HepG2 (cell line): ENCODE measurements around the gene ATP6V0A1. TPM values are rescaled to one million over a fixed set of nuclear protein-coding genes. Genes with fewer than 3 reads are reported as not detected.
A peak's percentile ranks its signal among the peaks of the same experiment; 100 is the strongest.

Source experiments
- ERF ChIP-seq: IDR thresholded peaks from 2 replicates; pipeline ENCODE4 v1.6.1; 2018; ENCODE audit warnings: missing biosample characterization, missing genetic modification reagents
- ETV5 ChIP-seq: IDR thresholded peaks from 2 replicates; pipeline ENCODE4 v1.6.1; 2018; ENCODE audit warnings: missing biosample characterization, missing genetic modification reagents, inconsistent platforms, borderline replicate concordance
- HMGXB4 ChIP-seq, 2 experiments: sonication (generic) in 1 of 2; formaldehyde crosslinking in 1 of 2; IDR thresholded peaks; 2 replicates each; pipeline versions ENCODE4 v1.4.0 to v1.6.1; 2018 to 2020; ENCODE audit warnings: missing genetic modification reagents in 2 of 2, borderline replicate concordance in 1 of 2, low read depth in 1 of 2, mild to moderate bottlenecking in 1 of 2, missing biosample characterization in 1 of 2
- LCORL ChIP-seq, 2 experiments: fragments of 450-650 bp in 1 of 2; sonication (generic) in 1 of 2; formaldehyde crosslinking in 1 of 2; IDR thresholded peaks; 2 replicates each; pipeline versions ENCODE4 v1.5.0 to v1.6.1; 2017 to 2020; ENCODE audit warnings: antibody characterized with exemption in 1 of 2, missing genetic modification reagents in 1 of 2
- MATR3 ChIP-seq: sonication (generic); formaldehyde crosslinking; IDR thresholded peaks from 2 replicates; pipeline ENCODE4 v1.4.0; 2020; ENCODE audit warnings: missing genetic modification reagents
- MIXL1 ChIP-seq: IDR thresholded peaks from 2 replicates; pipeline ENCODE4 v1.6.1; 2016
- NFATC3 ChIP-seq: sonication (generic); formaldehyde crosslinking; IDR thresholded peaks from 2 replicates; pipeline ENCODE4 v1.5.1; 2020; ENCODE audit warnings: mild to moderate bottlenecking, missing genetic modification reagents
- RFX5 ChIP-seq: IDR thresholded peaks from 2 replicates; pipeline ENCODE4 v1.6.1; 2011; ENCODE audit warnings: low read depth, low read length, improper control_type of control experiment
- SATB2 ChIP-seq: sonication (generic); formaldehyde crosslinking; IDR thresholded peaks from 2 replicates; pipeline ENCODE4 v1.5.0; 2020; ENCODE audit warnings: missing genetic modification reagents
- SKIL ChIP-seq: sonication (generic); formaldehyde crosslinking; IDR thresholded peaks from 2 replicates; pipeline ENCODE4 v1.8.0; 2022; ENCODE audit warnings: missing genetic modification reagents, mild to moderate bottlenecking, moderate library complexity, borderline replicate concordance
- SNAPC4 ChIP-seq: sonication (generic); formaldehyde crosslinking; IDR thresholded peaks from 2 replicates; pipeline ENCODE4 v1.4.0; 2020; ENCODE audit warnings: mild to moderate bottlenecking, missing genetic modification reagents
- SNRNP70 ChIP-seq: fragments of 200-400 bp; formaldehyde crosslinking; IDR thresholded peaks from 2 replicates; pipeline ENCODE4 v1.6.1; 2017; ENCODE audit warnings: mild to moderate bottlenecking, low read depth, low read length, moderate library complexity
- TFDP2 ChIP-seq: sonication (generic); formaldehyde crosslinking; IDR thresholded peaks from 2 replicates; pipeline ENCODE4 v1.4.0; 2020; ENCODE audit warnings: missing genetic modification reagents
- ZNF253 ChIP-seq: sonication (generic); formaldehyde crosslinking; IDR thresholded peaks from 2 replicates; pipeline ENCODE4 v1.8.0; 2022; ENCODE audit warnings: mild to moderate bottlenecking, missing genetic modification reagents, borderline replicate concordance
- ZNF292 ChIP-seq: sonication (generic); formaldehyde crosslinking; IDR thresholded peaks from 2 replicates; pipeline ENCODE4 v1.8.1; 2022; ENCODE audit warnings: mild to moderate bottlenecking, low read depth, missing genetic modification reagents, borderline replicate concordance
- ZNF430 ChIP-seq: sonication (generic); formaldehyde crosslinking; IDR thresholded peaks from 2 replicates; pipeline ENCODE4 v1.9.0; 2021; ENCODE audit warnings: mild to moderate bottlenecking, missing genetic modification reagents
- ZNF468 ChIP-seq: sonication (generic); formaldehyde crosslinking; IDR thresholded peaks from 2 replicates; pipeline ENCODE4 v1.8.0; 2022; ENCODE audit warnings: mild to moderate bottlenecking, moderate library complexity, missing genetic modification reagents
- ZNF496 ChIP-seq: sonication (generic); formaldehyde crosslinking; IDR thresholded peaks from 2 replicates; pipeline ENCODE4 v1.8.1; 2023; ENCODE audit warnings: mild to moderate bottlenecking, moderate library complexity, missing genetic modification reagents; ENCODE audit not compliant: insufficient replicate concordance
- ZNF598 ChIP-seq: sonication (generic); formaldehyde crosslinking; IDR thresholded peaks from 2 replicates; pipeline ENCODE4 v1.5.1; 2020; ENCODE audit warnings: mild to moderate bottlenecking, missing genetic modification reagents, borderline replicate concordance
- ZNF720 ChIP-seq: sonication (generic); formaldehyde crosslinking; IDR thresholded peaks from 2 replicates; pipeline ENCODE4 v1.4.0; 2020; ENCODE audit warnings: missing genetic modification reagents
- ZNF788 ChIP-seq: sonication (generic); formaldehyde crosslinking; IDR thresholded peaks from 2 replicates; pipeline ENCODE4 v1.5.0; 2020; ENCODE audit warnings: mild to moderate bottlenecking, missing genetic modification reagents, borderline replicate concordance
- polyA plus RNA-seq, 8 experiments: library from polyadenylated mRNA; depleted of rRNA in 3 of 8; stranded (reverse) in 7 of 8; unstranded in 1 of 8; fragments of >200 nt; fragmentation: Illumina TruSeq in 4 of 8; extraction: Trizol in 4 of 8; gene quantifications; 2 replicates each; pipeline versions ENCODE4 v1.2.1 to v1.2.3, GENCODE V29; 2011 to 2016; ENCODE audit warnings: low read depth in 4 of 8, missing spikeins in 1 of 8, mixed read lengths in 1 of 8; ENCODE audit not compliant: insufficient read depth in 1 of 8
- total RNA-seq, 5 experiments: library from RNA; depleted of rRNA; stranded (reverse); fragments of >200 nt; fragmentation: Illumina TruSeq; extraction: Trizol; gene quantifications; 2 replicates each; pipeline ENCODE4 v1.2.3, GENCODE V29; 2016; ENCODE audit warnings: low read depth in 1 of 5

Gene ATP6V0A1
- total and polyA plus RNA-seq, 2 of the 13 experiments (the other 11 are each of a cell fraction or from before 2014, with no cell fraction given) = 27.9 to 54.1 TPM

GRCh38 chr17:42563143-42563509 lies 104.4 kb downstream of the ATP6V0A1 start (continued):
- TF ChIP-seq ZNF430 (CRISPR knock-in tag) = 0 out of 2 replicates have a peak, but pooled peaks have one; percentile 7
- no peak for TF ChIP-seq SNAPC4 (CRISPR knock-in tag)
- no peak for TF ChIP-seq ZNF253
- TF ChIP-seq ZNF468 (CRISPR knock-in tag) = 0 out of 2 replicates have a peak, but pooled peaks have one; percentile 23
- no peak for TF ChIP-seq ZNF788 (CRISPR knock-in tag)
- no peak for TF ChIP-seq SKIL (CRISPR knock-in tag)
- TF ChIP-seq SATB2 (CRISPR knock-in tag) = no peak
- no peak for TF ChIP-seq ZNF292 (CRISPR knock-in tag)
- TF ChIP-seq ZNF598 = 0 out of 2 replicates have a peak, but pooled peaks have one; percentile 7
- TF ChIP-seq LCORL (IDR thresholded peaks at IDR 0.05) = no peak
- TF ChIP-seq LCORL (CRISPR knock-in tag; IDR thresholded peaks at IDR 0.05) = no peak
- no peak for TF ChIP-seq ERF (CRISPR knock-in tag)
- TF ChIP-seq ETV5 (CRISPR knock-in tag) = no peak
- no peak for TF ChIP-seq ZNF496
- TF ChIP-seq NFATC3 = peak; percentile 44; the same call in 1 of the 2 replicates
- no peak for TF ChIP-seq TFDP2 (CRISPR knock-in tag)
- no peak for TF ChIP-seq SNRNP70
- peak; percentile 1; the same call in 1 of the 2 replicates for TF ChIP-seq MATR3 (CRISPR knock-in tag)
- TF ChIP-seq RFX5 = no peak
- TF ChIP-seq HMGXB4 (CRISPR knock-in tag; IDR thresholded peaks at IDR 0.05; ENCODE audit: borderline replicate concordance in 1 of 2, low read depth in 1 of 2) = no peak
- no peak for TF ChIP-seq MIXL1
- TF ChIP-seq ZNF720 (CRISPR knock-in tag) = no peak
